ENCODE measurements around the gene CLDN9.

The CLDN9 gene

GRCh38 chr16:2975161-2975795, 37.4 kb upstream of the CLDN9 start:
- no peak overlapping the region for H3K4me3 ChIP-seq (ENCODE audit: control insufficient read depth, low read depth, low read length)
- DNase-seq (ENCODE audit: low read depth), result no peak
- no peak for TF ChIP-seq CTCF (IDR thresholded peaks at IDR 0.05; ENCODE audit: control insufficient read depth, insufficient read depth, low read depth, low read length, missing control alignments)

- TF ChIP-seq CTCF (IDR thresholded peaks at IDR 0.05; ENCODE audit: control insufficient read depth, insufficient read depth, low read depth, low read length, missing control alignments), result no peak
- no peak for DNase-seq (ENCODE audit: low read depth)
- H3K4me3 ChIP-seq (ENCODE audit: control insufficient read depth, low read depth, low read length), result no peak overlapping the region
Measured at GRCh38 chr16:2976201-2976600, 36.5 kb upstream of the CLDN9 start.

GRCh38 chr16:2976673-2977072, 36.0 kb upstream of the CLDN9 start:
- DNase-seq (ENCODE audit: low read depth), result no peak
- no peak for TF ChIP-seq CTCF (IDR thresholded peaks at IDR 0.05; ENCODE audit: control insufficient read depth, insufficient read depth, low read depth, low read length, missing control alignments)
- H3K4me3 ChIP-seq (ENCODE audit: control insufficient read depth, low read depth, low read length), result no peak overlapping the region

- H3K4me3 ChIP-seq (ENCODE audit: control insufficient read depth, low read depth, low read length), result no peak overlapping the region
- DNase-seq (ENCODE audit: low read depth), result no peak
- TF ChIP-seq CTCF (IDR thresholded peaks at IDR 0.05; ENCODE audit: control insufficient read depth, insufficient read depth, low read depth, low read length, missing control alignments), result no peak
Measured at GRCh38 chr16:2977440-2977839, 35.3 kb upstream of the CLDN9 start.

GRCh38 chr16:2979669-2980226, 33.0 kb upstream of the CLDN9 start:
- peak overlapping the region; percentile 80 for H3K4me3 ChIP-seq (ENCODE audit: control insufficient read depth, low read depth, low read length)
- no peak for TF ChIP-seq CTCF (IDR thresholded peaks at IDR 0.05; ENCODE audit: control insufficient read depth, insufficient read depth, low read depth, low read length, missing control alignments)
- no peak for DNase-seq (ENCODE audit: low read depth)

- H3K4me3 ChIP-seq (ENCODE audit: control insufficient read depth, low read depth, low read length), result peak within 1 kb of the TSS; percentile 80
- DNase-seq (ENCODE audit: low read depth), result no peak
- no peak for TF ChIP-seq CTCF (IDR thresholded peaks at IDR 0.05; ENCODE audit: control insufficient read depth, insufficient read depth, low read depth, low read length, missing control alignments)
Measured at GRCh38 chr16:2980227-2981176, 32.2 kb upstream of the CLDN9 start, which contains the start of gene PKMYT1. TSS of gene PKMYT1 (minus strand) at chr16:2980446. CDS start at chr16:2979657, 789 bp downstream.

All from AG09309 (cell line).